OCI-LY1 (cell line): ENCODE results near the gene TMEM19.

Source experiments
- H2AFZ ChIP-seq: fragments of 200-600 bp; sonication (generic), shearing (Covaris generic); 2 replicates; pipeline ENCODE4 v1.6.0; 2014; ENCODE audit warnings: antibody characterized with exemption, mild to moderate bottlenecking, low read length
- H3F3A ChIP-seq: fragments of 200-600 bp; sonication (generic), shearing (Covaris generic); 2 replicates; pipeline ENCODE4 v1.6.0; 2014; ENCODE audit warnings: mild to moderate bottlenecking, antibody characterized with exemption, low read length, moderate library complexity; ENCODE audit not compliant: insufficient read depth
- H3K27ac ChIP-seq: fragments of 200-600 bp; sonication (generic); 2 replicates; pipeline ENCODE4 v1.5.1; 2014; ENCODE audit warnings: low read length, mixed run types, mild to moderate bottlenecking, low read depth; ENCODE audit not compliant: poor library complexity, severe bottlenecking
- H3K27me3 ChIP-seq: fragments of 200-600 bp; sonication (generic); 2 replicates; pipeline ENCODE4 v1.6.0; 2014; ENCODE audit warnings: antibody characterized with exemption, mild to moderate bottlenecking, low read length, moderate library complexity; ENCODE audit not compliant: insufficient read depth
- H3K36me3 ChIP-seq: fragments of 200-600 bp; sonication (generic); 2 replicates; pipeline ENCODE4 v1.6.1; 2014; ENCODE audit warnings: mild to moderate bottlenecking, antibody characterized with exemption, low read length, moderate library complexity, mixed read lengths; ENCODE audit not compliant: insufficient read depth
- H3K4me1 ChIP-seq: fragments of 200-600 bp; sonication (generic); 2 replicates; pipeline ENCODE4 v1.5.1; 2014; ENCODE audit warnings: mild to moderate bottlenecking, low read length, moderate library complexity; ENCODE audit not compliant: insufficient read depth, severe bottlenecking
- H3K4me2 ChIP-seq: fragments of 200-600 bp; sonication (generic), shearing (Covaris generic); 2 replicates; pipeline ENCODE4 v1.6.1; 2014; ENCODE audit warnings: low read length
- H3K4me3 ChIP-seq: fragments of 200-600 bp; sonication (generic); 2 replicates; pipeline ENCODE4 v1.5.1; 2014; ENCODE audit warnings: low read length, low read depth, mild to moderate bottlenecking, mixed read lengths; ENCODE audit not compliant: poor library complexity, severe bottlenecking
- H3K79me2 ChIP-seq: fragments of 200-600 bp; shearing (Covaris generic); 2 replicates; pipeline ENCODE4 v1.6.1; 2016; ENCODE audit warnings: mixed run types, low read length, mixed read lengths; ENCODE audit not compliant: insufficient read depth
- H3K9ac ChIP-seq: fragments of 200-600 bp; sonication (generic), shearing (Covaris generic); 2 replicates; pipeline ENCODE4 v1.6.1; 2014; ENCODE audit warnings: mild to moderate bottlenecking, low read length, mixed read lengths
- H3K9me2 ChIP-seq: fragments of 200-600 bp; sonication (generic), shearing (Covaris generic); 2 replicates; pipeline ENCODE4 v1.6.1; 2014; ENCODE audit warnings: low read depth, mild to moderate bottlenecking, low read length, mixed read lengths
- H3K9me3 ChIP-seq: fragments of 200-600 bp; shearing (Covaris generic); 2 replicates; pipeline ENCODE4 v1.6.1; 2014; ENCODE audit warnings: low read length, mixed read lengths
- H4K20me1 ChIP-seq: fragments of 200-600 bp; sonication (generic), shearing (Covaris generic); 2 replicates; pipeline ENCODE4 v1.6.0; 2016; ENCODE audit warnings: mild to moderate bottlenecking, low read length; ENCODE audit not compliant: insufficient read depth
- CTCF ChIP-seq: fragments of 200-600 bp; sonication (generic), shearing (Covaris generic); IDR thresholded peaks from 2 replicates; pipeline ENCODE4 v1.5.1; 2017; ENCODE audit warnings: mild to moderate bottlenecking, antibody characterized with exemption, low read length, moderate library complexity, mixed read lengths
- EZH2 ChIP-seq: fragments of 200-600 bp; sonication (generic), shearing (Covaris generic); IDR thresholded peaks from 2 replicates; pipeline ENCODE4 v1.8.0; 2017; ENCODE audit warnings: borderline replicate concordance, mixed run types, mild to moderate bottlenecking, antibody characterized with exemption, low read length, moderate library complexity, mixed read lengths

TMEM19 gene

DNA sequence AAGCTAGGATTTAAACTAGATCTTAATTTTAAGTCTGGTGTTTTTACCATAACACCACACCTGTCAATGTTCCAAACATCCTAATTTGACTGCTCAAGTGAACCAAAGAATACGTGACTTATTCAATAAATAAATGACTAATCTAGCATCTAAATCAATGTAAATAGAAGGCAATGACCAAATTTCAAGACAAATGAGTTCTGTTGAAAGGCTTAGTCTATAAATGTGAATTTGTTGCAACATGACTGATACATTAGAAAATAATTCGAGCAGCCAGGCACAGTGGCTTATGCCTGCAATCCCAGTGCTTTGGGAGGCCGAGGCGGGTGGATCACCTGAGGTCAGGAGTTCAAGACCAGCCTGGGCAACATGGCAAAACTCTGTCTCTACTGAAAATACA lies 37.3 kb upstream of the TMEM19 start:
- Histone ChIP-seq H3K9me3 (0 out of 2 replicates have a peak, but pooled peaks cover 5% of the 10 kb centered on the region), H3K27me3 (no peaks in the 10 kb centered on the region), H3F3A (no peaks in the 10 kb centered on the region), H3K4me2 (no peak overlapping the region), H4K20me1 (no peaks in the 10 kb centered on the region), H3K27ac (no peak overlapping the region), H2AFZ (no peak overlapping the region), H3K9me2 (no peaks in the 10 kb centered on the region), H3K79me2 (peaks cover 35% of the 10 kb centered on the region), H3K9ac (no peak overlapping the region), H3K4me1 (no peaks in the 10 kb centered on the region), H3K36me3 (peaks cover 85% of the 10 kb centered on the region), H3K4me3 (no peak overlapping the region)
- TF ChIP-seq EZH2 (no peak), CTCF (no peak)

DNA sequence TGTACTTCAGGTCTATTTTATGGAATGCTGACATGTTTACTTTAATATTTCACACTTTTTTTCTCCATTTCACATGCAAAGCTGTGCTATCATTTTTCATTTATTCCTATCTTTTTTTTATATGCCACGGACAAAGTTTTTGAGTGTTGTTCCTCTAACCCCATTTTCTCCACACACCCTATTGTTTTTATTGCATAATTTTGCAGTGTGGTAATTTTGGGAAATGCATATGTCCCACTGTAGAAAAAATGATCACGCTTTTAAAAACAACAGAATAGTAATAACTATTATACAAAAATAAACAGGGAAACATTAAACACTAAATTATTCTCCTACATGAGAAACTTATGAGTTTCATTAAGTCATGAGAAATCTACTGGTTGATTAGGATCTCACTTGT lies 36.5 kb upstream of the TMEM19 start:
- H3K79me2 ChIP-seq, result peaks cover 41% of the 10 kb centered on the region
- H3F3A ChIP-seq, result no peaks in the 10 kb centered on the region
- no peaks in the 10 kb centered on the region for H4K20me1 ChIP-seq
- H3K27me3 ChIP-seq, result no peaks in the 10 kb centered on the region
- H3K9me2 ChIP-seq, result no peaks in the 10 kb centered on the region
- TF ChIP-seq CTCF (no peak), EZH2 (no peak)
- no peak overlapping the region for H3K4me3 ChIP-seq
- H2AFZ ChIP-seq, result no peak overlapping the region
- H3K9me3 ChIP-seq, result 0 out of 2 replicates have a peak, but pooled peaks cover 5% of the 10 kb centered on the region
- H3K9ac ChIP-seq, result no peak overlapping the region
- no peak overlapping the region for H3K4me2 ChIP-seq
- H3K4me1 ChIP-seq, result no peaks in the 10 kb centered on the region
- no peak overlapping the region for H3K27ac ChIP-seq
- H3K36me3 ChIP-seq, result peaks cover 85% of the 10 kb centered on the region

DNA sequence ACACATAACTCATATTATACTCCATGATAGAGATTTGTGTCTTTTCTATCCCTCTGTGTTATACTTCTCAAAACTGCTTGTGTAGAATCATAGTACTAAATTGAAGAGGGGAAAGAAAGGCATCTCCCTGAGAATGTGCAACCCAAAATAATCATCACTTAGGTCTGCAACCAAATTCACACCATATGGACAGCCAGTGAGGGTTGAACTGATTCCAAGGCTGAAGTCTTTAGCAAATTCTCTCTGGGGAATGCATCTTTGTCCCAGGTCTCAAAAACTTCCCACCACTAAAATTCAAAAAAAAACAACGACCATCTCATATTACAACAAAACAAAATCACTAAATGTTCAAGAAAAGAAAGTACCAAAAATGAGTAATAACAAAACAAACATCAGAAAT lies 33.2 kb upstream of the TMEM19 start:
- Histone ChIP-seq H3K27me3 (no peaks in the 10 kb centered on the region), H3K4me3 (no peak overlapping the region), H3K4me1 (no peaks in the 10 kb centered on the region), H3K4me2 (no peak overlapping the region), H3F3A (no peaks in the 10 kb centered on the region), H3K27ac (no peak overlapping the region), H3K79me2 (peaks cover 65% of the 10 kb centered on the region), H3K9me3 (0 out of 2 replicates have a peak, but pooled peaks cover 11% of the 10 kb centered on the region), H2AFZ (no peak overlapping the region), H3K9me2 (no peaks in the 10 kb centered on the region), H3K9ac (no peak overlapping the region), H3K36me3 (peaks cover 88% of the 10 kb centered on the region), H4K20me1 (no peaks in the 10 kb centered on the region)
- TF ChIP-seq EZH2 (no peak), CTCF (no peak)
